ENCODE results near the gene FZD4.

DNA sequence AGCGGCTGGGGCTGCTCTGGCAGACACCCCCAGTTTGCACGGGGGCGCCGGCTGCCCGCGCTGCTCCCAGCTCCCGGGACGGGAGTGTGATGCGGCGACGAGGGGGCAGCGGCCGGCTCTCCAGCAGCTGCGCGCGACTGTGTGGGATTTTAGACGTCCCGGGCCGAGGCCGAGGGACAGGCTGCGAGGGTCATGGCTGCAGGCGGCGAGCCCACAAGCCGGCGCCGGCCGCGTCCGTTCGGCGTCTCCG is 159 bp downstream of the FZD4 start:
- TF ChIP-seq CTCF (IDR thresholded peaks at IDR 0.05) (no peak), POLR2A (IDR thresholded peaks at IDR 0.05) (no peak), EP300 (IDR thresholded peaks at IDR 0.05) (no peak)

Data from ovary (tissue), 3 donors.